LNCaP clone FGC (cell line): ENCODE measurements around the gene SLC25A47.

Experiments
- DNase-seq: peaks from one replicate; pipeline ENCODE4 v3.0.0-alpha.2; 2011; ENCODE audit warnings: low read depth
- H3K4me3 ChIP-seq: 2 replicates; pipeline ENCODE4 v1.5.1; 2011; ENCODE audit warnings: mild to moderate bottlenecking, low read depth, low read length, control low read depth
- CTCF ChIP-seq: IDR thresholded peaks from 2 replicates; pipeline ENCODE4 v1.5.1; 2012; ENCODE audit warnings: mild to moderate bottlenecking; ENCODE audit not compliant: control insufficient read depth, insufficient read depth; ENCODE audit errors: extremely low read depth

Gene SLC25A47

GRCh38 chr14:100330388-100330931, 7.3 kb downstream of the SLC25A47 start:
- no peak overlapping the region for H3K4me3 ChIP-seq
- DNase-seq, result no peak
- TF ChIP-seq CTCF, result no peak

DNA sequence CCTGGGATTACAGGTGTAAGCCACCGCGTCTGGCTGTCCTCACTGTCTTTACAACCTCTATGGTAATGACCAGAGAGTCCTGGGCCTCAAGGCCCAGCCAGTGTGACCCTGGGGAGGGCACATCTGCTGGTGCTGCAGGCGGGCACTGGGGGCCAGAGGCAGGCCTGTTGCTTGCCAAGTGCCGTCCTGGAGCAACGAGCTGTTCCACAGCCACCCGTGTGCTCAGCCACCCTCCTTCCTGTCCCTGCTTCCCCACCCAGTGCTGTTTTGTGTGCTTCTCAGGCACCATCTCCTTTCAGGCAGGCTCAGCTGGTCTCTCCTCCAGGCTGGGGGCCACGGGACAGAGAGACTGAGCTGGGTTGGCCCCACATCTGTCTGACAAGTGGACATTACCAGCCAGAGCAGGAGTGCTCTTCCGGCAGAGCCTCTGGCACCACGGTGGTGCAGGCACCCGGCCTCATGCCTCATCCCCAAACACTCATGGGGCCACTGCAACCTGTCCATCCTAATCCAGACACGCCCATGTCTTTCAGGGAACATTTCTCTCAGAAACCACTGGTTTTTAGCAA, 9.0 kb downstream of the SLC25A47 start:
- DNase-seq, result no peak
- no peak overlapping the region for H3K4me3 ChIP-seq
- TF ChIP-seq CTCF, result no peak

GRCh38 chr14:100332797-100333196, 9.7 kb downstream of the SLC25A47 start:
- TF ChIP-seq CTCF, result no peak
- no peak overlapping the region for H3K4me3 ChIP-seq
- no peak for DNase-seq

GRCh38 chr14:100333311-100333710, 10.2 kb downstream of the SLC25A47 start:
- no peak overlapping the region for H3K4me3 ChIP-seq
- no peak for DNase-seq
- TF ChIP-seq CTCF, result no peak

DNA sequence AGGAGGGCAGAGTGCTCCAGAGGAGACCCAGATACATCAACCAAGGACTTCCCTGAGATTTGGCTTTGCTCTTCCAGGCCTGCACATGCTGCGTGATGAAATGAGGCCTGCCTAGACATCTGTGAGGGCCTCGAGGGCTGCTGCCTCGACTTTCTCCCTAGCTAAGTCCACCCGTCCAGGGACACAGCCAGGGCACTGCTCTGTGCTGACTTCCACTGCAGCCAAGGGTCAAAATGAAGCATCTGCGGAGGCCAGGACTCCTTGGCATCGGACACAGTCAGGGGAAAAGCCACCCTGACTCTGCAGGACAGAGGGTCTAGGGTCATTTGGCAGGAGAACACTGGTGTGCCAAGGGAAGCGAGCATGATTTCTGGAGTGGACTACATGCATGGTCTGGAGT, 10.7 kb downstream of the SLC25A47 start:
- TF ChIP-seq CTCF, result no peak
- DNase-seq, result no peak
- H3K4me3 ChIP-seq, result no peak overlapping the region

DNA sequence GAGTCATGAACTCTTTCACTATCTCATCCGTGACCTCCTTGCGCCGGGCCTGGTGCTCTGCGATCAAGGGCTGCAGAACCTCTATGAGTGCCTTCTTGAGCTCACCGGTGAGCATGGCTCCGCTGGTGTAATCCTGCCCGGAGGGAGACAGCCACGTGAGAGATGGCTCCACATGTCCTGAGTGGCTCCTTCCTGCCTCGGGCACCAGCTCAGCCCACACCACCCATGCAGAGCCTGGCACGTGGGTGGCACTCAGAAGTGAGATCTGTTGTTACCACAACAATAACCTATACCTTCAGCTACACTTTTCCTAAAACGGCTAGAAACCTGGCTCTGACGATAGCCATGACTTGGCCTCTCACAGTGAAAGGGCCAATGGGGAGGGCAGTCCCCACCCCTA, 11.8 kb downstream of the SLC25A47 start:
- H3K4me3 ChIP-seq, result no peak overlapping the region
- no peak for TF ChIP-seq CTCF
- no peak for DNase-seq
